BLaER1 (cell line): ENCODE results near the gene SHCBP1.

ENCODE experiments used
- H3K27ac ChIP-seq: shearing (Covaris generic); formaldehyde crosslinking; 2 replicates; pipeline ENCODE4 v1.8.1; 2022
- H3K27me3 ChIP-seq: shearing (Covaris generic); formaldehyde crosslinking; 2 replicates; pipeline ENCODE4 v1.8.1; 2022
- H3K36me3 ChIP-seq: shearing (Covaris generic); formaldehyde crosslinking; 2 replicates; pipeline ENCODE4 v1.8.1; 2022
- H3K4me1 ChIP-seq: shearing (Covaris generic); formaldehyde crosslinking; 2 replicates; pipeline ENCODE4 v1.8.1; 2022
- H3K4me2 ChIP-seq: shearing (Covaris generic); formaldehyde crosslinking; 2 replicates; pipeline ENCODE4 v1.8.1; 2022
- H3K4me3 ChIP-seq: shearing (Covaris generic); formaldehyde crosslinking; 2 replicates; pipeline ENCODE4 v1.8.1; 2022
- H3K9ac ChIP-seq: shearing (Covaris generic); formaldehyde crosslinking; 2 replicates; pipeline ENCODE4 v1.8.1; 2022
- H3K9me3 ChIP-seq: shearing (Covaris generic); formaldehyde crosslinking; 2 replicates; pipeline ENCODE4 v1.8.1; 2022
- H4K20me1 ChIP-seq: shearing (Covaris generic); formaldehyde crosslinking; 2 replicates; pipeline ENCODE4 v1.8.1; 2022
- Cebpa-rat ChIP-seq: shearing (Covaris generic); IDR thresholded peaks from 2 replicates; pipeline ENCODE4 v1.8.1; 2022

Gene SHCBP1

GRCh38 chr16:46618516-46618915 is 2.7 kb downstream of the SHCBP1 start:
- H3K9ac ChIP-seq: no peak overlapping the region
- no peak overlapping the region for H3K27ac ChIP-seq

GRCh38 chr16:46614006-46614405 is 7.2 kb downstream of the SHCBP1 start:
- no peak overlapping the region for H3K27ac ChIP-seq
- H3K36me3 ChIP-seq: peaks cover 99% of the 10 kb centered on the region
- no peaks in the 10 kb centered on the region for H3K27me3 ChIP-seq
- H3K4me3 ChIP-seq: no peak overlapping the region
- peaks cover 5% of the 10 kb centered on the region for H3K4me1 ChIP-seq
- no peak overlapping the region for H3K9ac ChIP-seq
- H4K20me1 ChIP-seq: no peaks in the 10 kb centered on the region
- H3K4me2 ChIP-seq: no peak overlapping the region
- no peaks in the 10 kb centered on the region for H3K9me3 ChIP-seq
- TF ChIP-seq Cebpa-rat: no peak

More at GRCh38 chr16:46618516-46618915, 2.7 kb downstream of the SHCBP1 start:
- no peak for TF ChIP-seq Cebpa-rat
- Histone ChIP-seq H3K9me3 (no peaks in the 10 kb centered on the region), H3K36me3 (peaks cover 58% of the 10 kb centered on the region), H3K4me1 (peaks cover 30% of the 10 kb centered on the region), H3K4me3 (no peak overlapping the region), H3K27me3 (no peaks in the 10 kb centered on the region), H3K4me2 (no peak overlapping the region), H4K20me1 (no peaks in the 10 kb centered on the region)

- H3K9me3 ChIP-seq: no peaks in the 10 kb centered on the region
- no peaks in the 10 kb centered on the region for H3K4me1 ChIP-seq
- peaks cover 99% of the 10 kb centered on the region for H3K36me3 ChIP-seq
- no peak overlapping the region for H3K4me3 ChIP-seq
- H3K27me3 ChIP-seq: no peaks in the 10 kb centered on the region
- H3K27ac ChIP-seq: no peak overlapping the region
- no peaks in the 10 kb centered on the region for H4K20me1 ChIP-seq
- TF ChIP-seq Cebpa-rat: no peak
- no peak overlapping the region for H3K9ac ChIP-seq
- no peak overlapping the region for H3K4me2 ChIP-seq
Observed at GRCh38 chr16:46613352-46613751, 7.8 kb downstream of the SHCBP1 start.

DNA sequence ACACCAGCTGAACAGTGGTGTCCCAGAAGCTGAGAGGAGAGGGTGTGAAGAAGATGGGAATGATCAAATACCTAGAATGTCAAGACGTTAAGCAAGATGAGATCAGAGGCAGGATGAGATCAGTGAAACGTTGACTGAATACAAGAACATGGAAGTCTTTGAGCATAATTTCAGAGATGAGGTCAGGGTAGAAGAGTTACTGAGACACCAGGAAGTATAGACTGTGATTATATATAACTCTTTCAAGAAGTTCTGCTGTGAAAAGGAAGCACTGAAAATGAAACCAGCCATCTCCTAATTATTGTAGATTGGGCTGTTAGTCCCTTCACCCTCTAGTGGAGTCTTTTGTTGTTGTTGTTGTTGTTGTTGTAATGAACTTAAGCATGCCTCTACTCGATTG is 9.1 kb downstream of the SHCBP1 start:
- H3K4me1 ChIP-seq: no peaks in the 10 kb centered on the region
- no peaks in the 10 kb centered on the region for H3K9me3 ChIP-seq
- H3K4me3 ChIP-seq: no peak overlapping the region
- TF ChIP-seq Cebpa-rat: no peak
- no peak overlapping the region for H3K27ac ChIP-seq
- H4K20me1 ChIP-seq: no peaks in the 10 kb centered on the region
- no peak overlapping the region for H3K4me2 ChIP-seq
- H3K36me3 ChIP-seq: peaks cover 97% of the 10 kb centered on the region
- no peak overlapping the region for H3K9ac ChIP-seq
- H3K27me3 ChIP-seq: no peaks in the 10 kb centered on the region

GRCh38 chr16:46607529-46607928 is 13.7 kb downstream of the SHCBP1 start:
- Histone ChIP-seq H3K36me3 (peaks cover 95% of the 10 kb centered on the region), H3K9ac (no peak overlapping the region), H3K27ac (no peak overlapping the region), H3K4me1 (no peaks in the 10 kb centered on the region), H3K9me3 (no peaks in the 10 kb centered on the region), H3K27me3 (no peaks in the 10 kb centered on the region), H3K4me3 (no peak overlapping the region), H4K20me1 (no peaks in the 10 kb centered on the region), H3K4me2 (no peak overlapping the region)
- TF ChIP-seq Cebpa-rat: no peak

- no peaks in the 10 kb centered on the region for H4K20me1 ChIP-seq
- TF ChIP-seq Cebpa-rat: no peak
- H3K4me3 ChIP-seq: no peak overlapping the region
- H3K9me3 ChIP-seq: no peaks in the 10 kb centered on the region
- no peak overlapping the region for H3K27ac ChIP-seq
- H3K27me3 ChIP-seq: no peaks in the 10 kb centered on the region
- no peak overlapping the region for H3K4me2 ChIP-seq
- H3K9ac ChIP-seq: no peak overlapping the region
- H3K4me1 ChIP-seq: no peaks in the 10 kb centered on the region
- H3K36me3 ChIP-seq: peaks cover 95% of the 10 kb centered on the region
Observed at GRCh38 chr16:46606231-46606630, 14.9 kb downstream of the SHCBP1 start.

DNA sequence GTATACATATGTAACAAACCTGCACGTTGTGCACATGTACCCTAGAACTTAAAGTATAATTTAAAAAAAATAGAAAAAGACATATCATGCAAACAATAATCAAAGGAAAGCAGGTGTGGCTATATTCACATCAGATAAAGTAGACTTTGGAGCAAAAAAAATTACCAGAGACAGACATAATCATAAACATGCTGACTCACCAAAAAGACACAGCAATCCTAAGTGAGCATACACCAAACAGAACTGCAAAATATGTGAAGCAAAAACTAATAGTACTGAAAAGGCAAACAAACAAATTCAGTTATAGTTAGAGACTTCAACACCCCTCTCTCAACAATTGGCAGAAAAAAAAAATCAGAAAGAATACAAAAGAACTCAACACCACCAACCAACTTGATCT is 29.9 kb downstream of the SHCBP1 start:
- Histone ChIP-seq H3K36me3 (peaks cover 78% of the 10 kb centered on the region), H4K20me1 (no peaks in the 10 kb centered on the region), H3K4me1 (no peaks in the 10 kb centered on the region), H3K4me3 (no peak overlapping the region), H3K9me3 (peaks cover 39% of the 10 kb centered on the region), H3K27me3 (no peaks in the 10 kb centered on the region), H3K4me2 (no peak overlapping the region), H3K27ac (no peak overlapping the region), H3K9ac (no peak overlapping the region)
- no peak for TF ChIP-seq Cebpa-rat

DNA sequence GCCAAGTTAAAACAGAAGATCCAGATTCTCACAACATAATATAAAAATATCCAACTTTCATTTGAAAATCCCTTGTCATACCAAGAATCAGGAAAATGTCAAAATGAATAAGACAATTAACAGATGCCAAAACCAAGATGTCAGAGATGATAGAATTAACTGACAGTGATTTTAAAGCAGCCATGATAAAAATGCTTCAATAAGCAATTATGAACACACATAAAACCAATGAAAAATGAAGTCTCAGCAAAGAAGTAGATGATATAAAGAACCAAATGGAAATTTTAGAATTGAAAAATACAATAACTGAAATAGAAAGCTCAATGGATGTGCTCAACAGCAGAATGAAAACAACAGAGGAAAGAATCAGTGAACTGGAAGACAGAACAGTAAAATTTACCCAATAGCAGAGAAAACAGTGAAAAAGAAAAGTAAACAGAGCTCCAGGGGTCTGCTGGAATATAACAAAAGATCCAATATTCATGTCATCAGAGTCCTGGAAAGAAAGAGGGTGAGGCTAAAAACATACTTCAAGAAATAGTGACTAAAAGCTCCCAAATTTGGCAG is 35.1 kb downstream of the SHCBP1 start:
- no peaks in the 10 kb centered on the region for H3K4me1 ChIP-seq
- no peak overlapping the region for H3K9ac ChIP-seq
- H3K9me3 ChIP-seq: peaks cover 44% of the 10 kb centered on the region
- H3K27ac ChIP-seq: no peak overlapping the region
- no peak overlapping the region for H3K4me2 ChIP-seq
- no peak overlapping the region for H3K4me3 ChIP-seq
- no peaks in the 10 kb centered on the region for H4K20me1 ChIP-seq
- no peak for TF ChIP-seq Cebpa-rat
- no peaks in the 10 kb centered on the region for H3K27me3 ChIP-seq
- H3K36me3 ChIP-seq: peaks cover 85% of the 10 kb centered on the region

DNA sequence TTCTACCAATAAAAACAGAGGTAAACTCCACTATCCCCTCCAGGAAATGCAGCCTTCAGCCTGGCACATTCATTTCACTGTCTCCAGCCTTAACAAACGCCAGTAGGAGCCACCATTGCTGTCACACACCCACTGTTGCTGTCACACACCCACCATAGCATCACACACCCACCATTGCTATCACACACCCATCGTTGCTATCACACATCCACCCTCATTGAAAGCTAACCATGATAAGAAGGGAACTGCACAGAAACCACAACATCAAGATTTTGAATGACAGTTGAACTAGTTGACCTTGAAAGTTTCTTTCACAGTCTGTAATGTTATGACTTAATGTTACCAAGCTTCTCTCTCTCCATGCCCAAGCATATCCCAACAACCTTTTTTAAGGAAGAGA is 38.1 kb downstream of the SHCBP1 start:
- H3K4me1 ChIP-seq: no peaks in the 10 kb centered on the region
- no peak overlapping the region for H3K4me3 ChIP-seq
- no peaks in the 10 kb centered on the region for H3K27me3 ChIP-seq
- TF ChIP-seq Cebpa-rat: no peak
- H3K27ac ChIP-seq: no peak overlapping the region
- no peak overlapping the region for H3K9ac ChIP-seq
- H4K20me1 ChIP-seq: no peaks in the 10 kb centered on the region
- H3K36me3 ChIP-seq: peaks cover 76% of the 10 kb centered on the region
- H3K9me3 ChIP-seq: peaks cover 29% of the 10 kb centered on the region
- no peak overlapping the region for H3K4me2 ChIP-seq

GRCh38 chr16:46582313-46582712 is 38.9 kb downstream of the SHCBP1 start:
- Histone ChIP-seq H3K27ac (no peak overlapping the region), H3K36me3 (peaks cover 75% of the 10 kb centered on the region), H3K9me3 (peaks cover 21% of the 10 kb centered on the region), H3K27me3 (no peaks in the 10 kb centered on the region), H4K20me1 (no peaks in the 10 kb centered on the region), H3K4me3 (no peak overlapping the region), H3K4me2 (no peak overlapping the region), H3K9ac (no peak overlapping the region), H3K4me1 (no peaks in the 10 kb centered on the region)
- no peak for TF ChIP-seq Cebpa-rat
